WTC11 (cell line): ENCODE results near the gene SSH2. TPM values are rescaled to one million over a fixed set of nuclear protein-coding genes. Genes with fewer than 3 reads are reported as not detected.

Experiments used
- ATAC-seq: fragments of 200-7000 bp; cut with Tn5 transposase; 2 replicates; pipeline ENCODE4 v1.10.0; 2021; ENCODE audit warnings: mild to moderate bottlenecking, moderate library complexity
- CTCF ChIA-PET: fragments of 300-600 bp; sonication (Branson Sonifier 250); formaldehyde crosslinking; loops from one replicate; lab custom pipeline; 2021; ENCODE audit warnings: antibody characterized with exemption; lab: Charles Lee
- POLR2A ChIA-PET: fragments of 350-600 bp; sonication (Branson Sonifier 250); formaldehyde crosslinking; loops from one replicate; lab custom pipeline; 2021; ENCODE audit warnings: antibody characterized with exemption; lab: Charles Lee
- DNase-seq: peaks from one replicate; pipeline ENCODE4 v3.0.0; 2021; ENCODE audit warnings: low spot score
- H3K27ac Mint-ChIP-seq: 2 replicates; pipeline ENCODE4 v1.8.0; 2021; ENCODE audit warnings: mixed read lengths
- H3K27me3 Mint-ChIP-seq: 2 replicates; pipeline ENCODE4 v1.8.0; 2021; ENCODE audit warnings: low read depth, mild to moderate bottlenecking, moderate library complexity, mixed read lengths
- H3K36me3 Mint-ChIP-seq: 2 replicates; pipeline ENCODE4 v1.8.0; 2021; ENCODE audit warnings: mixed read lengths
- H3K4me1 Mint-ChIP-seq: 2 replicates; pipeline ENCODE4 v1.8.0; 2022; ENCODE audit warnings: mixed read lengths
- H3K4me3 Mint-ChIP-seq: 2 replicates; pipeline ENCODE4 v1.8.0; 2021; ENCODE audit warnings: mild to moderate bottlenecking, moderate library complexity, mixed read lengths
- H3K9me3 Mint-ChIP-seq: 2 replicates; pipeline ENCODE4 v1.8.0; 2021; ENCODE audit warnings: mixed read lengths
- CBFB ChIP-seq: sonication (generic); formaldehyde crosslinking; IDR thresholded peaks from 2 replicates; pipeline ENCODE4 v1.8.1; 2022; ENCODE audit warnings: mild to moderate bottlenecking, low read depth, missing genetic modification reagents
- ESRRA ChIP-seq: sonication (generic); formaldehyde crosslinking; IDR thresholded peaks from 2 replicates; pipeline ENCODE4 v1.8.1; 2022; ENCODE audit warnings: mild to moderate bottlenecking, missing genetic modification reagents, borderline replicate concordance
- ETV6 ChIP-seq: sonication (generic); formaldehyde crosslinking; IDR thresholded peaks from 2 replicates; pipeline ENCODE4 v1.8.1; 2022; ENCODE audit warnings: mild to moderate bottlenecking, missing genetic modification reagents
- NFE2L1 ChIP-seq: sonication (generic); formaldehyde crosslinking; IDR thresholded peaks from 2 replicates; pipeline ENCODE4 v1.8.1; 2023; ENCODE audit warnings: missing genetic modification reagents
- NFYB ChIP-seq: sonication (generic); formaldehyde crosslinking; conservative IDR thresholded peaks from 2 replicates; pipeline ENCODE4 v1.8.0; 2022; ENCODE audit warnings: low read depth, missing genetic modification reagents
- NR2C2 ChIP-seq: sonication (generic); formaldehyde crosslinking; IDR thresholded peaks from 2 replicates; pipeline ENCODE4 v1.8.0; 2022; ENCODE audit warnings: mild to moderate bottlenecking, missing genetic modification reagents
- OVOL2 ChIP-seq: fragments of 250-450 bp; sonication (Bioruptor Pico); IDR thresholded peaks from 2 replicates; pipeline ENCODE4 v1.9.0; 2021; ENCODE audit warnings: mild to moderate bottlenecking, borderline replicate concordance
- RORB ChIP-seq: fragments of 250-450 bp; sonication (Bioruptor Pico); IDR thresholded peaks from 2 replicates; pipeline ENCODE4 v1.9.0; 2021; ENCODE audit warnings: mild to moderate bottlenecking
- SOX15 ChIP-seq: fragments of 250-450 bp; sonication (Bioruptor Pico); IDR thresholded peaks from 2 replicates; pipeline ENCODE4 v1.9.0; 2021; ENCODE audit warnings: mild to moderate bottlenecking
- TEAD1 ChIP-seq: sonication (generic); formaldehyde crosslinking; IDR thresholded peaks from 2 replicates; pipeline ENCODE4 v1.8.0; 2022; ENCODE audit warnings: mild to moderate bottlenecking, missing genetic modification reagents
- TEAD4 ChIP-seq: sonication (generic); formaldehyde crosslinking; IDR thresholded peaks from 2 replicates; pipeline ENCODE4 v1.8.0; 2022; ENCODE audit warnings: mild to moderate bottlenecking, missing genetic modification reagents
- TP53 ChIP-seq: sonication (generic); formaldehyde crosslinking; IDR thresholded peaks from 2 replicates; pipeline ENCODE4 v1.8.1; 2023; ENCODE audit warnings: mild to moderate bottlenecking, missing genetic modification reagents
- ZNF396 ChIP-seq: fragments of 250-450 bp; sonication (Bioruptor Pico); IDR thresholded peaks from 2 replicates; pipeline ENCODE4 v1.8.0; 2021; ENCODE audit warnings: mild to moderate bottlenecking, moderate library complexity, borderline replicate concordance
- ZNF671 ChIP-seq: fragments of 250-450 bp; sonication (Bioruptor Pico); IDR thresholded peaks from 2 replicates; pipeline ENCODE4 v1.8.0; 2021; ENCODE audit warnings: mild to moderate bottlenecking
- total RNA-seq: library from RNA; stranded (reverse); gene quantifications from 3 replicates; pipeline ENCODE4 v1.2.3, GENCODE V29; 2021
- TF ChIP-seq, protein P1 (sequence below): fragments of 250-450 bp; sonication (Bioruptor Pico); IDR thresholded peaks from 2 replicates; pipeline ENCODE4 v1.9.0; 2021; ENCODE audit warnings: moderate library complexity, mild to moderate bottlenecking, inconsistent platforms, borderline replicate concordance
- TF ChIP-seq, protein P2 (sequence below): sonication (generic); formaldehyde crosslinking; IDR thresholded peaks from 2 replicates; pipeline ENCODE4 v1.8.1; 2023; ENCODE audit warnings: mild to moderate bottlenecking, moderate library complexity, missing genetic modification reagents
- TF ChIP-seq, protein P3 (sequence below): sonication (generic); formaldehyde crosslinking; IDR thresholded peaks from 2 replicates; pipeline ENCODE4 v1.8.0; 2022; ENCODE audit warnings: mild to moderate bottlenecking, missing genetic modification reagents
- TF ChIP-seq, protein P4 (sequence below): sonication (generic); formaldehyde crosslinking; conservative IDR thresholded peaks from 2 replicates; pipeline ENCODE4 v1.8.1; 2023; ENCODE audit warnings: mild to moderate bottlenecking, low read depth, missing genetic modification reagents, moderate library complexity
- TF ChIP-seq, protein P5 (sequence below): fragments of 250-450 bp; sonication (Bioruptor Pico); IDR thresholded peaks from 2 replicates; pipeline ENCODE4 v1.9.0; 2021; ENCODE audit warnings: mild to moderate bottlenecking
- TF ChIP-seq, protein P6 (sequence below): sonication (generic); formaldehyde crosslinking; IDR thresholded peaks from 2 replicates; pipeline ENCODE4 v1.8.0; 2022; ENCODE audit warnings: mild to moderate bottlenecking, missing genetic modification reagents

The SSH2 gene
- total RNA-seq, 1 experiment from 2014 or later: 14.3 TPM

DNA sequence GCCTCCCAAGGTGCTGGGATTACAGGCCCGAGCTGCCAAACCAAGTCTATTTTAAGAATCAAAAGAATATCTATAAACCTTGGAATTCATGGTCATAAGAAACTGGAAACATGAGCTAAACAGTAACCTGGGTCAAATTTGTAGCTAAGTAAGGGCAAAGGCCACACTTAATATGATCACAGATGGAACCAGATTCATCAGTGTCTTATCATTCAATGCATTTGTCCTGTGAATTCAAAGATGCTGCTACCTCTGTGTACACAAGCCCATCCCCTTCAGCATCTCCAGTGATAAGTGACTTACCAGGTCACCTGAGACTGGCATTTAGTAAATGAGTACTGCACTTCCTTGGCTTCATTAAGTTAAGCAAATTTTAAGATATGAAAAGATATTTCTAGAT, 108.1 kb downstream of the SSH2 start:
- ATAC-seq (no peak), DNase-seq (no peak)
- Mint-ChIP-seq H3K36me3 (no peaks in the 10 kb centered on the region), H3K27ac (no peak overlapping the region), H3K9me3 (no peaks in the 10 kb centered on the region), H3K4me3 (no peak overlapping the region), H3K4me1 (peaks cover 9% of the 10 kb centered on the region), H3K27me3 (no peaks in the 10 kb centered on the region)
- TF ChIP-seq TEAD1 (CRISPR knock-in tag): no peak
- no peak for TF ChIP-seq ZNF671 (CRISPR knock-in tag)
- no peak for TF ChIP-seq NFYB (CRISPR knock-in tag)
- no peak for TF ChIP-seq TP53
- TF ChIP-seq, protein P1, sequence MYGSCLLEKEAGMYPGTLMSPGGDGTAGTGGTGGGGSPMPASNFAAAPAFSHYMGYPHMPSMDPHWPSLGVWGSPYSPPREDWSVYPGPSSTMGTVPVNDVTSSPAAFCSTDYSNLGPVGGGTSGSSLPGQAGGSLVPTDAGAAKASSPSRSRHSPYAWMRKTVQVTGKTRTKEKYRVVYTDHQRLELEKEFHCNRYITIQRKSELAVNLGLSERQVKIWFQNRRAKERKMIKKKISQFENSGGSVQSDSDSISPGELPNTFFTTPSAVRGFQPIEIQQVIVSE (CRISPR knock-in tag): no peak
- TF ChIP-seq ESRRA (CRISPR knock-in tag): no peak
- TF ChIP-seq RORB (CRISPR knock-in tag): no peak
- no peak for TF ChIP-seq SOX15
- TF ChIP-seq TEAD4 (CRISPR knock-in tag): no peak
- no peak for TF ChIP-seq CBFB (CRISPR knock-in tag)
- TF ChIP-seq NFE2L1: no peak
- TF ChIP-seq NR2C2 (CRISPR knock-in tag): no peak
- TF ChIP-seq, protein P2, sequence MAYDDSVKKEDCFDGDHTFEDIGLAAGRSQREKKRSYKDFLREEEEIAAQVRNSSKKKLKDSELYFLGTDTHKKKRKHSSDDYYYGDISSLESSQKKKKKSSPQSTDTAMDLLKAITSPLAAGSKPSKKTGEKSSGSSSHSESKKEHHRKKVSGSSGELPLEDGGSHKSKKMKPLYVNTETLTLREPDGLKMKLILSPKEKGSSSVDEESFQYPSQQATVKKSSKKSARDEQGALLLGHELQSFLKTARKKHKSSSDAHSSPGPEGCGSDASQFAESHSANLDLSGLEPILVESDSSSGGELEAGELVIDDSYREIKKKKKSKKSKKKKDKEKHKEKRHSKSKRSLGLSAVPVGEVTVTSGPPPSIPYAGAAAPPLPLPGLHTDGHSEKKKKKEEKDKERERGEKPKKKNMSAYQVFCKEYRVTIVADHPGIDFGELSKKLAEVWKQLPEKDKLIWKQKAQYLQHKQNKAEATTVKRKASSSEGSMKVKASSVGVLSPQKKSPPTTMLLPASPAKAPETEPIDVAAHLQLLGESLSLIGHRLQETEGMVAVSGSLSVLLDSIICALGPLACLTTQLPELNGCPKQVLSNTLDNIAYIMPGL: no peak
- TF ChIP-seq OVOL2 (CRISPR knock-in tag): no peak
- TF ChIP-seq, protein P3, sequence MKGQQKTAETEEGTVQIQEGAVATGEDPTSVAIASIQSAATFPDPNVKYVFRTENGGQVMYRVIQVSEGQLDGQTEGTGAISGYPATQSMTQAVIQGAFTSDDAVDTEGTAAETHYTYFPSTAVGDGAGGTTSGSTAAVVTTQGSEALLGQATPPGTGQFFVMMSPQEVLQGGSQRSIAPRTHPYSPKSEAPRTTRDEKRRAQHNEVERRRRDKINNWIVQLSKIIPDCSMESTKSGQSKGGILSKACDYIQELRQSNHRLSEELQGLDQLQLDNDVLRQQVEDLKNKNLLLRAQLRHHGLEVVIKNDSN (CRISPR knock-in tag): no peak
- TF ChIP-seq, protein P4, sequence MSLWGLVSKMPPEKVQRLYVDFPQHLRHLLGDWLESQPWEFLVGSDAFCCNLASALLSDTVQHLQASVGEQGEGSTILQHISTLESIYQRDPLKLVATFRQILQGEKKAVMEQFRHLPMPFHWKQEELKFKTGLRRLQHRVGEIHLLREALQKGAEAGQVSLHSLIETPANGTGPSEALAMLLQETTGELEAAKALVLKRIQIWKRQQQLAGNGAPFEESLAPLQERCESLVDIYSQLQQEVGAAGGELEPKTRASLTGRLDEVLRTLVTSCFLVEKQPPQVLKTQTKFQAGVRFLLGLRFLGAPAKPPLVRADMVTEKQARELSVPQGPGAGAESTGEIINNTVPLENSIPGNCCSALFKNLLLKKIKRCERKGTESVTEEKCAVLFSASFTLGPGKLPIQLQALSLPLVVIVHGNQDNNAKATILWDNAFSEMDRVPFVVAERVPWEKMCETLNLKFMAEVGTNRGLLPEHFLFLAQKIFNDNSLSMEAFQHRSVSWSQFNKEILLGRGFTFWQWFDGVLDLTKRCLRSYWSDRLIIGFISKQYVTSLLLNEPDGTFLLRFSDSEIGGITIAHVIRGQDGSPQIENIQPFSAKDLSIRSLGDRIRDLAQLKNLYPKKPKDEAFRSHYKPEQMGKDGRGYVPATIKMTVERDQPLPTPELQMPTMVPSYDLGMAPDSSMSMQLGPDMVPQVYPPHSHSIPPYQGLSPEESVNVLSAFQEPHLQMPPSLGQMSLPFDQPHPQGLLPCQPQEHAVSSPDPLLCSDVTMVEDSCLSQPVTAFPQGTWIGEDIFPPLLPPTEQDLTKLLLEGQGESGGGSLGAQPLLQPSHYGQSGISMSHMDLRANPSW (CRISPR knock-in tag): no peak
- TF ChIP-seq ETV6 (CRISPR knock-in tag): no peak
- TF ChIP-seq ZNF396 (CRISPR knock-in tag): no peak
- TF ChIP-seq, protein P5, sequence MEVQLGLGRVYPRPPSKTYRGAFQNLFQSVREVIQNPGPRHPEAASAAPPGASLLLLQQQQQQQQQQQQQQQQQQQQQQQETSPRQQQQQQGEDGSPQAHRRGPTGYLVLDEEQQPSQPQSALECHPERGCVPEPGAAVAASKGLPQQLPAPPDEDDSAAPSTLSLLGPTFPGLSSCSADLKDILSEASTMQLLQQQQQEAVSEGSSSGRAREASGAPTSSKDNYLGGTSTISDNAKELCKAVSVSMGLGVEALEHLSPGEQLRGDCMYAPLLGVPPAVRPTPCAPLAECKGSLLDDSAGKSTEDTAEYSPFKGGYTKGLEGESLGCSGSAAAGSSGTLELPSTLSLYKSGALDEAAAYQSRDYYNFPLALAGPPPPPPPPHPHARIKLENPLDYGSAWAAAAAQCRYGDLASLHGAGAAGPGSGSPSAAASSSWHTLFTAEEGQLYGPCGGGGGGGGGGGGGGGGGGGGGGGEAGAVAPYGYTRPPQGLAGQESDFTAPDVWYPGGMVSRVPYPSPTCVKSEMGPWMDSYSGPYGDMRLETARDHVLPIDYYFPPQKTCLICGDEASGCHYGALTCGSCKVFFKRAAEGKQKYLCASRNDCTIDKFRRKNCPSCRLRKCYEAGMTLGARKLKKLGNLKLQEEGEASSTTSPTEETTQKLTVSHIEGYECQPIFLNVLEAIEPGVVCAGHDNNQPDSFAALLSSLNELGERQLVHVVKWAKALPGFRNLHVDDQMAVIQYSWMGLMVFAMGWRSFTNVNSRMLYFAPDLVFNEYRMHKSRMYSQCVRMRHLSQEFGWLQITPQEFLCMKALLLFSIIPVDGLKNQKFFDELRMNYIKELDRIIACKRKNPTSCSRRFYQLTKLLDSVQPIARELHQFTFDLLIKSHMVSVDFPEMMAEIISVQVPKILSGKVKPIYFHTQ (CRISPR knock-in tag): no peak
- TF ChIP-seq, protein P6, sequence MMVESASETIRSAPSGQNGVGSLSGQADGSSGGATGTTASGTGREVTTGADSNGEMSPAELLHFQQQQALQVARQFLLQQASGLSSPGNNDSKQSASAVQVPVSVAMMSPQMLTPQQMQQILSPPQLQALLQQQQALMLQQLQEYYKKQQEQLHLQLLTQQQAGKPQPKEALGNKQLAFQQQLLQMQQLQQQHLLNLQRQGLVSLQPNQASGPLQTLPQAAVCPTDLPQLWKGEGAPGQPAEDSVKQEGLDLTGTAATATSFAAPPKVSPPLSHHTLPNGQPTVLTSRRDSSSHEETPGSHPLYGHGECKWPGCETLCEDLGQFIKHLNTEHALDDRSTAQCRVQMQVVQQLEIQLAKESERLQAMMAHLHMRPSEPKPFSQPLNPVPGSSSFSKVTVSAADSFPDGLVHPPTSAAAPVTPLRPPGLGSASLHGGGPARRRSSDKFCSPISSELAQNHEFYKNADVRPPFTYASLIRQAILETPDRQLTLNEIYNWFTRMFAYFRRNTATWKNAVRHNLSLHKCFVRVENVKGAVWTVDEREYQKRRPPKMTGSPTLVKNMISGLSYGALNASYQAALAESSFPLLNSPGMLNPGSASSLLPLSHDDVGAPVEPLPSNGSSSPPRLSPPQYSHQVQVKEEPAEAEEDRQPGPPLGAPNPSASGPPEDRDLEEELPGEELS (CRISPR knock-in tag): no peak
- ChIA-PET CTCF (interaction anchor here (0.7 to 2.7 kb wide), 5 partner anchors 27 to 271 kb away, joined by 3 to 11 read pairs (median 3); partner anchors contain the start of gene SSH2), POLR2A (no interaction called here)
